Mesenchymal stem cell (in vitro differentiated cells and primary cell): ENCODE measurements around the gene CERS5.
"Not testable (repeated sequence)": the region's sequence is repeated elsewhere in the genome, so short reads cannot be mapped to it uniquely, and the experiment has no call there.

Source experiments
- DNase-seq: peaks from one replicate; pipeline ENCODE4 v3.0.0-alpha.2; 2013
- H2AFZ ChIP-seq: one replicate; pipeline ENCODE4 v1.6.1; 2013; ENCODE audit warnings: low read depth, mild to moderate bottlenecking, control low read depth, inconsistent platforms, low read length, moderate library complexity
- H2AK5ac ChIP-seq: 2 replicates; pipeline ENCODE4 v1.6.1; 2013; ENCODE audit warnings: low read length, moderate library complexity, mild to moderate bottlenecking, inconsistent platforms; ENCODE audit not compliant: severe bottlenecking
- H2BK120ac ChIP-seq: one replicate; pipeline ENCODE4 v1.6.1; 2013; ENCODE audit warnings: low read depth, mild to moderate bottlenecking, inconsistent platforms, low read length, moderate library complexity
- H2BK12ac ChIP-seq, 2 experiments: one replicate each; pipeline ENCODE4 v1.6.1; 2013; ENCODE audit warnings: inconsistent platforms in 2 of 2, low read length in 2 of 2, mild to moderate bottlenecking in 2 of 2, moderate library complexity in 2 of 2, control low read depth in 1 of 2
- H2BK15ac ChIP-seq: one replicate; pipeline ENCODE4 v1.6.1; 2013; ENCODE audit warnings: mild to moderate bottlenecking, low read depth, inconsistent platforms; ENCODE audit not compliant: poor library complexity, severe bottlenecking
- H2BK5ac ChIP-seq: 2 replicates; pipeline ENCODE4 v1.6.1; 2013; ENCODE audit warnings: low read depth, mild to moderate bottlenecking, low read length, control low read depth, inconsistent platforms; ENCODE audit not compliant: poor library complexity, severe bottlenecking
- H3K14ac ChIP-seq, 2 experiments: one replicate each; pipeline ENCODE4 v1.6.1; 2013; ENCODE audit warnings: inconsistent platforms in 2 of 2, low read length in 2 of 2, control low read depth in 1 of 2, mild to moderate bottlenecking in 1 of 2, moderate library complexity in 1 of 2
- H3K18ac ChIP-seq, 2 experiments: one replicate each; pipeline ENCODE4 v1.6.1; 2013; ENCODE audit warnings: inconsistent platforms in 2 of 2, low read length in 2 of 2, control low read depth in 1 of 2, low read depth in 1 of 2, mild to moderate bottlenecking in 1 of 2
- H3K23ac ChIP-seq, 2 experiments: one replicate each; pipeline ENCODE4 v1.6.1; 2013; ENCODE audit warnings: inconsistent platforms in 2 of 2, low read length in 2 of 2, mild to moderate bottlenecking in 2 of 2, moderate library complexity in 2 of 2, control low read depth in 1 of 2
- H3K27ac ChIP-seq: 2 replicates; pipeline ENCODE4 v1.5.1; 2013; ENCODE audit warnings: mild to moderate bottlenecking, moderate library complexity, low read length, control low read depth, inconsistent platforms; ENCODE audit not compliant: poor library complexity, severe bottlenecking
- H3K27me3 ChIP-seq, 2 experiments: 2 replicates each; pipeline versions ENCODE4 v1.6.1 to v1.7.0; 2013; ENCODE audit warnings: low read length in 2 of 2, mild to moderate bottlenecking in 2 of 2, moderate library complexity in 2 of 2, control low read depth in 1 of 2, inconsistent platforms in 1 of 2; ENCODE audit not compliant: control insufficient read depth in 1 of 2, insufficient read depth in 1 of 2
- H3K36me3 ChIP-seq, 2 experiments: 2 replicates each; pipeline versions ENCODE4 v1.6.1 to v1.7.0; 2013; ENCODE audit warnings: low read length in 2 of 2, control low read depth in 1 of 2, inconsistent platforms in 1 of 2, low read depth in 1 of 2, mild to moderate bottlenecking in 1 of 2; ENCODE audit not compliant: insufficient read depth in 2 of 2, control insufficient read depth in 1 of 2
- H3K4ac ChIP-seq, 2 experiments: one replicate each; pipeline ENCODE4 v1.6.1; 2013; ENCODE audit warnings: inconsistent platforms in 2 of 2, low read length in 2 of 2, mild to moderate bottlenecking in 2 of 2, moderate library complexity in 2 of 2, control low read depth in 1 of 2, low read depth in 1 of 2
- H3K4me1 ChIP-seq: 2 replicates; pipeline ENCODE4 v1.6.1; 2013; ENCODE audit warnings: low read depth, low read length, control low read depth; ENCODE audit not compliant: control insufficient read depth, insufficient read depth
- H3K4me2 ChIP-seq: 2 replicates; pipeline ENCODE4 v1.6.1; 2013; ENCODE audit warnings: low read length, mild to moderate bottlenecking, inconsistent platforms; ENCODE audit not compliant: poor library complexity, severe bottlenecking
- H3K4me3 ChIP-seq, 2 experiments: 2 replicates each; pipeline versions ENCODE4 v1.5.1 to v1.7.0; 2013; ENCODE audit warnings: low read length in 2 of 2, mild to moderate bottlenecking in 2 of 2, control low read depth in 1 of 2, low read depth in 1 of 2; ENCODE audit not compliant: insufficient read depth in 1 of 2
- H3K79me1 ChIP-seq: replicated peaks from 2 replicates; pipeline ENCODE4 v1.6.1; 2013; ENCODE audit warnings: mild to moderate bottlenecking, control low read depth, low read length, inconsistent platforms; ENCODE audit not compliant: poor library complexity, severe bottlenecking
- H3K9ac ChIP-seq: 2 replicates; pipeline ENCODE4 v1.7.0; 2013; ENCODE audit warnings: mild to moderate bottlenecking, low read length, moderate library complexity
- H3K9me3 ChIP-seq: 2 replicates; pipeline ENCODE4 v1.7.0; 2013; ENCODE audit warnings: mild to moderate bottlenecking, low read length; ENCODE audit not compliant: control insufficient read depth
- H4K8ac ChIP-seq: one replicate; pipeline ENCODE4 v1.6.1; 2013; ENCODE audit warnings: inconsistent platforms, mild to moderate bottlenecking, low read length, moderate library complexity
- H4K91ac ChIP-seq: one replicate; pipeline ENCODE4 v1.6.1; 2013; ENCODE audit warnings: mild to moderate bottlenecking, low read length, inconsistent platforms
- WGBS: methylation state at CpG from one replicate; pipeline ENCODE4 v1.1.7; 2013; ENCODE audit warnings: mixed read lengths; 5-methylcytosine and 5-hydroxymethylcytosine counted together

CERS5 gene

GRCh38 chr12:50160643-50161042, 6.5 kb downstream of the CERS5 start:
- Histone ChIP-seq H2AFZ (no peak overlapping the region), H3K9ac (no peak overlapping the region), H3K23ac (no peak overlapping the region), H4K8ac (no peak overlapping the region), H2BK15ac (no peak overlapping the region), H2BK120ac (no peak overlapping the region), H2BK5ac (no peak overlapping the region), H3K36me3 (peaks cover 0 to 6% of the 10 kb centered on the region in 2 experiments), H3K27ac (no peak overlapping the region), H3K27me3 (no peaks in the 10 kb centered on the region), H3K14ac (no peak overlapping the region), H3K4me1 (peaks cover 6% of the 10 kb centered on the region), H3K9me3 (no peaks in the 10 kb centered on the region), H3K4me2 (no peak overlapping the region), H4K91ac (no peak overlapping the region), H2BK12ac (no peak overlapping the region), H3K4ac (no peak overlapping the region), H3K18ac (no peak overlapping the region), H2AK5ac (no peak overlapping the region), H3K4me3 (no peak overlapping the region), H3K79me1 (peaks cover 4% of the 10 kb centered on the region)
- DNase-seq: no peak

DNA sequence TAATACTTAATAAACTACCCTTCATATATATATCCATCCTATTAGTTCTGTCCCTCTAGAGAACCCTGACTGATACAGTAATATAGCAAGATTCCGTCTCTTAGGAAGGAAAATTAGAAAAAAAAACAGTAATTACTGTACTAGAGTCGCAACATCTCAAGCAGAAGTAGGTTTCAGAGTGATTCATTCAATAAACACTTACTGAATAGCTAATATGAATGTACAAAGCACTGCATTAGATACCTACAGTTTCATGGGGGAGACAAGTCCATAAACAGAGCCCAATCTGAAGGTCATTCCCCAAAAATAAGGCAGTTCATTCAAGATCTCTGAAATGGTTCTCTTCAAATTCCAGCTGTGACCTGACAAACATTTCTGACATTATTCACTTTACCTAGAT, 9.9 kb downstream of the CERS5 start:
- H3K14ac ChIP-seq: no peak overlapping the region
- H2BK120ac ChIP-seq: no peak overlapping the region
- peaks cover 5% of the 10 kb centered on the region for H3K79me1 ChIP-seq
- no peak overlapping the region for H2BK5ac ChIP-seq
- H3K23ac ChIP-seq: no peak overlapping the region
- H4K8ac ChIP-seq: no peak overlapping the region
- no peak overlapping the region for H3K4ac ChIP-seq
- no peak overlapping the region for H4K91ac ChIP-seq
- H3K9me3 ChIP-seq: no peaks in the 10 kb centered on the region
- no peak overlapping the region for H3K18ac ChIP-seq
- H3K27ac ChIP-seq: no peak overlapping the region
- H3K36me3 ChIP-seq: peaks cover 2 to 11% of the 10 kb centered on the region in 2 experiments
- H2BK12ac ChIP-seq: no peak overlapping the region
- peaks cover 5% of the 10 kb centered on the region for H3K4me1 ChIP-seq
- no peak overlapping the region for H2BK15ac ChIP-seq
- no peaks in the 10 kb centered on the region for H3K27me3 ChIP-seq
- H2AFZ ChIP-seq: no peak overlapping the region
- no peak overlapping the region for H3K4me3 ChIP-seq
- no peak for DNase-seq
- H2AK5ac ChIP-seq: no peak overlapping the region
- H3K4me2 ChIP-seq: no peak overlapping the region
- no peak overlapping the region for H3K9ac ChIP-seq
- no CpG with 5 or more reads among the region's 2 CpGs for WGBS

DNA sequence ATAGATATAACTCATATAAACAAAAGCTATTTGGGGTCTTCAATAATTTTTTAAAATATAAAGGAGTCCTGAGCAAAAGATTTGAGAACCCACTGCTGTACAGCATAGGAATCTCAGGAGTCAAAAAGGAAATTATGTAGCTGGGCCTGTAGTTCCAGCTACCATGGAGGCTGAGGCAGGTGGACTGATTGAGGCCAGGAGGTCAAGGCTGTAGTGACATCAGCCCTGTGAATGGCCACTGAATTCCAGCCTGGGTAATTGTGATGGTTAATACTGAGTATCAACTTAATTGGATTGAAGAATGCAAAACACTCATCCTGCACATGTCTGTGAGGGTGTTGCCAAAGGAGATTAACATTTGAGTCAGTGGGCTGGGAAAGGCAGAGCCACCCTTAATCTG, 10.5 kb downstream of the CERS5 start:
- Histone ChIP-seq H3K14ac (no peak overlapping the region), H3K23ac (no peak overlapping the region), H2BK12ac (no peak overlapping the region), H3K36me3 (peaks cover 2 to 11% of the 10 kb centered on the region in 2 experiments), H3K9ac (no peak overlapping the region), H3K4me3 (no peak overlapping the region), H2AK5ac (no peak overlapping the region), H3K18ac (no peak overlapping the region), H3K4me1 (peaks cover 5% of the 10 kb centered on the region), H3K9me3 (no peaks in the 10 kb centered on the region), H2AFZ (no peak overlapping the region), H2BK120ac (no peak overlapping the region), H3K4me2 (no peak overlapping the region), H3K79me1 (peaks cover 7% of the 10 kb centered on the region), H4K8ac (no peak overlapping the region), H3K27ac (no peak overlapping the region), H4K91ac (no peak overlapping the region), H3K27me3 (no peaks in the 10 kb centered on the region), H2BK15ac (no peak overlapping the region), H3K4ac (no peak overlapping the region), H2BK5ac (no peak overlapping the region)
- DNase-seq: no peak

GRCh38 chr12:50154947-50155346, 12.2 kb downstream of the CERS5 start:
- H3K9me3 ChIP-seq, H2AK5ac ChIP-seq, H2BK5ac ChIP-seq, H3K4me1 ChIP-seq, H2BK120ac ChIP-seq, H2BK12ac ChIP-seq, H3K14ac ChIP-seq, H2BK15ac ChIP-seq, H2AFZ ChIP-seq, H4K91ac ChIP-seq, H3K4ac ChIP-seq, H3K79me1 ChIP-seq, DNase-seq, H3K9ac ChIP-seq, H3K23ac ChIP-seq, H3K27ac ChIP-seq, H3K4me3 ChIP-seq, H3K4me2 ChIP-seq, H3K18ac ChIP-seq, H3K27me3 ChIP-seq, H4K8ac ChIP-seq: not testable (repeated sequence)
- H3K36me3 ChIP-seq: peaks cover 2 to 11% of the 10 kb centered on the region in 2 experiments
- 90% methylated on average over 1 of the region's 5 CpGs for WGBS
